GM18505 (cell line): Measurements from ENCODE around the gene H6PD.

Source experiments
- ATAC-seq: cut with Tn5 transposase; IDR thresholded peaks from one replicate; pipeline ENCODE4 v1.9.1; 2021; ENCODE audit not compliant: unreplicated experiment
- POLR2A ChIP-seq: IDR thresholded peaks from 4 replicates; pipeline ENCODE4 v1.6.1; 2011; ENCODE audit warnings: borderline replicate concordance; ENCODE audit not compliant: insufficient read depth, insufficient read length; ENCODE audit errors: extremely low read depth

Gene H6PD

DNA sequence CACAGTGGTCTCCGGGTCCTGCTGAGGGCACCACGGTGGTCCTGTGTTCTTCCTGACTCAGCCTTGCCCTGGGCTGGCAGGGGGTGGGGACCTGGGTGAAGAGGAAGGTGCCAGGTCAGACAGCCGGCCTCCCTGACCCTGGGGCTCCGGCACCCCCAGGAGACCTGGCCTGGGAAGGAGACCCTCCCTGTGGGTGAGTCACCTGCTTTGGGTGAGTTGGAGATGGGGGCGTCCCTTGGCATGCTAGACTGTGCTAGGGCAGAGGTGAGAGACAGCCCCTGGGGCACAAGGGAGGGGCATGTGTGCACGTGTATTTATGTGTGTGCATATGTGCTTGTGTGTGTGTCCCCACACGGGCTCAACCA is 81.5 kb downstream of the H6PD start:
- TF ChIP-seq POLR2A, result no peak
- no peak for ATAC-seq

DNA sequence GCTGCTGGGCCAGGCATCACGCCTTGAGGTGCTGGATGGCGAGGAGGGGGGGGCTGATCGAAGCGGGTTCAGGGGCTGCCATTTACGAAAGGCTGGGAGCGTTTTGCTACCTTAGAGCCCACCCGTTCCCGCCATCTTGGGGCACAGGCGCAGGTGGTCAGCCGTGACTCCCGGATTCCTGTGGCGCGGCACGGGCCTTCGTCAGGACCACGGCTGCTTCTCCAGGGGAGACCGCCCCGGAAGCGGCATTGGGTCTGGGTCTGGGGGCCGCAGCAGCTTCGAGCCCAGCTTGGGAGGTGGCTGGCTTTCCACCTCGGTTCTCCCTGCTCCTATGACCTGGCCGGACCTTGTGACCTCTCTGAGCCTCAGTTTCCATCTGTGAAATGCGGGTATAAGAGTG is 81.9 kb downstream of the H6PD start:
- ATAC-seq, result no peak
- TF ChIP-seq POLR2A, result no peak

DNA sequence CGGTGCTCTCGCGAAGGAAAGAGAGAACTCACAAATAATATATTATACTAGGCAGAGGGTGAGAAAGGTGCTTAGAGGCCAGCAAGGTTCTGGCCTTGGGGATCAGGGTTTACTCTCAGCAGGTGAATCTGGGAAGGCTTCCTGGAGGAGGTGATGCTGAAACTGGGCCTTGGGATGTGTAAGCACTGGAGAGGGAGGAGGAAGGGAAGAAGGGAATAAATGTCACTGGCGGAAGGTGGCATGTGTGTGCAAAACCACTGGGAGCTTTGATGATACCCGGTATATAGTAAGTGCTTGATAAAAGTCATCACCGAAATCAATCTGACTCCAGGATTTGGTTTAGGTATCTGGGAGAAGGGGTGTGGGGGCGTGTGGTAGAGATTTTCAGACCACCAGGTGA is 82.5 kb downstream of the H6PD start:
- TF ChIP-seq POLR2A, result no peak
- ATAC-seq, result no peak

DNA sequence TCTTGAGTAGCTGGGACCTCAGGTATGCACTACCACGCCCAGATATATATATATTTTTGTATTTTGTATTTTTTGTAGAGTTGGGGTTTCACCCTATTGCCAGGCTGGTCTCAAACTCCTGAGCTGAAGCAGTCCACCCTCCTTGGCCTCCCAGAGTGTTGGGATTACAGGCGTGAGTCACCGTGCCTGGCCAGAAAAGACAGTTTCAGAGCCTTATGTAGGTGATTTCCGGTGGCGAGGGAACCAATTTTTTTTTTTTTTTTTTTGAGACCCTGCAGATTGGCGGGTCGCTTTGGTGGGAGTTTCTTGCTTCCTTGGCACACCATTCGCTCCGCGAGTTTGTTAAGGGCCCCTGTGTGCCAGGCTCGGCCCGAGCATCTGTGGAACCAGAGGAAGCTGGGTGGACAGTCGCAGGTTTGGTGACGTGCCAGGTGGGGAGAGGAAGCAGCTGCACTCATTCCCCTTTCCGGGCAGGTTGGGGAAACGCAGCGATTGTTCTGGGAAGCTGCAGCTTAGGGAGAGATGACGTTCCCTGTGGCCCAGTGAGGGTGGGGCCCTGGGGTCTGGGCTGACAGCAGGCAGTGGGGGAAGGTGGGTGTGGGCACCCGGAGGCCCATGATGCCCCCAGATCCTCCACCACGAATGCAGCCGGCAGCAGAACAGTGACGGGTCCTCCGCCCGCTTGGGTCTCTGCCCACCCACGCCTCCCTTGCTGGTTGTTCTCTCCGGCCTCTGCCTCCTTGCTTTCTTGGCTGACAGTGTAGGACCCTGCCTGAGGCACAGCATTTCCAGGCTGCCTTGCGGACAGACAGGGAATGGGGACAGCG is 83.2 kb downstream of the H6PD start:
- no peak for TF ChIP-seq POLR2A
- no peak for ATAC-seq

DNA sequence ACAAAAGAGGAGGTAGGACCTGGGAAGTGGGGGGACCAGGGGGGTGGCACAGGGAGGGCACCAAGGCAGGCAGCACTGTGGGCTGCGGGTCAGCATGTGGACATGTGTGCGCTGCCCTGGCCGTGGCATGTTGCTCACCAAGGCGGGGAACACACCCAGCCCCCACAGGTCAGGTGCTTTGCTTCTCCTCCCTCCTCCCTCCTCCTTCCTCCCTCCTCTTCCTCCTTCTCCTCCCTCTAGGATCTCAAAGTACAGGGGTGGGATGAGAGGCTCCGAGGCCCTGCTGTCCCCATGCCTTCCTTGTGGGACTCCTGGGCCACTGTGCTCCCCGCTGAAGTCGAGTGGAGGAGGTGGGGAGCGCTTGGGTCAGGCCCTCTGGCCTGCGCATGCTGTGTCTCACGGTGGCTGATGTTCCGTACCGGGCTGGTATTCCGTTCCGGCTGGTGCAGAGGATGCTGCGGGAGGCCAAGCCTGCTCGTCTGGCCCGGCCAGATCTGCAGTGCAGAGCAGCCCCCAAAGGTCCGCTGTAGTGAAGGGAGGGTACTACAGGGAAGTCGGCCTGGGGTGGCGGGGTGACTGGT is 84.7 kb downstream of the H6PD start:
- ATAC-seq, result no peak
- no peak for TF ChIP-seq POLR2A

DNA sequence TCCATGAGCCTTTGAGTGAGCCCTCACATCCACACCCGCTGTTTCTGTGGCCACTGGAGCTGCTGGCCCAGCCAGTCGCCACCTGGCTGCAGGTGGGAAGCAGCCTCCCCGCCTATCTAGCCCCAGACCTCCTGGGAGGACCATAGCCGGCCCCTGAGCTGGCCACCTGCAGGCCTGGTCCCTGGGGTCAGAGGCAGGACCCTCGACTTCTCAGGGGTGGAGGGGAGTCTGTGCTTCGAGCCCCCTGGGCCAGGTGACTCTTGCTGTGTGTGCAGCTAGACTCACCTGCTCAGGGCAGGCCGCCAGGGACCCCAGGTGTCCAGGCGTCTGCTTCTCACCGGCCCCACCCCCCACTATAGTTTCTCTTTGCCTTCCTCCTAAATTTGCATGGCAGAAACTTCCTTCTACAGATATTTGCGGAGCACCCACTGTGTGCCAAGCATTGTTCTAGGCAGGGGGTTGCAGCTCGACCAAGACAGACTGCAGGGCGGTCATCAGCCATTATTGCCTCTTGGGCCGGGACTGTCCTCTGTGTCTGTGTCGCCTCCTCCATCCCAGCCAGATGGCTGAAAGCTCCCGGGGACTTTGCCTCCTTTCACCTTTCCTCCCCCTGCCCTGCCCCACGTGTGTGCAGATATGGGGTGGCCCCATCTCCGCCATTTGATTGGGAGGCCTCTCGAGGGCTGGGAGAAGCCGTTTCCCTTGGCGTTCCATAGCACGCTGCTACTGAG is 85.4 kb downstream of the H6PD start:
- no peak for TF ChIP-seq POLR2A
- ATAC-seq, result no peak
